Measurements from ENCODE around the gene MCOLN1.

The MCOLN1 gene

GRCh38 chr19:7522072-7522922 is at the start of gene MCOLN1:
Gene MCOLN1 (plus strand): TSS chr19:7522624. CDS start chr19:7522751, 127 bp downstream.
- TF ChIP-seq, protein P1, sequence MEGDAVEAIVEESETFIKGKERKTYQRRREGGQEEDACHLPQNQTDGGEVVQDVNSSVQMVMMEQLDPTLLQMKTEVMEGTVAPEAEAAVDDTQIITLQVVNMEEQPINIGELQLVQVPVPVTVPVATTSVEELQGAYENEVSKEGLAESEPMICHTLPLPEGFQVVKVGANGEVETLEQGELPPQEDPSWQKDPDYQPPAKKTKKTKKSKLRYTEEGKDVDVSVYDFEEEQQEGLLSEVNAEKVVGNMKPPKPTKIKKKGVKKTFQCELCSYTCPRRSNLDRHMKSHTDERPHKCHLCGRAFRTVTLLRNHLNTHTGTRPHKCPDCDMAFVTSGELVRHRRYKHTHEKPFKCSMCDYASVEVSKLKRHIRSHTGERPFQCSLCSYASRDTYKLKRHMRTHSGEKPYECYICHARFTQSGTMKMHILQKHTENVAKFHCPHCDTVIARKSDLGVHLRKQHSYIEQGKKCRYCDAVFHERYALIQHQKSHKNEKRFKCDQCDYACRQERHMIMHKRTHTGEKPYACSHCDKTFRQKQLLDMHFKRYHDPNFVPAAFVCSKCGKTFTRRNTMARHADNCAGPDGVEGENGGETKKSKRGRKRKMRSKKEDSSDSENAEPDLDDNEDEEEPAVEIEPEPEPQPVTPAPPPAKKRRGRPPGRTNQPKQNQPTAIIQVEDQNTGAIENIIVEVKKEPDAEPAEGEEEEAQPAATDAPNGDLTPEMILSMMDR (IDR thresholded peaks at IDR 0.05; ENCODE audit: borderline replicate concordance, control extremely low read depth, extremely low read depth, insufficient read depth, missing control alignments): no peak

DNA sequence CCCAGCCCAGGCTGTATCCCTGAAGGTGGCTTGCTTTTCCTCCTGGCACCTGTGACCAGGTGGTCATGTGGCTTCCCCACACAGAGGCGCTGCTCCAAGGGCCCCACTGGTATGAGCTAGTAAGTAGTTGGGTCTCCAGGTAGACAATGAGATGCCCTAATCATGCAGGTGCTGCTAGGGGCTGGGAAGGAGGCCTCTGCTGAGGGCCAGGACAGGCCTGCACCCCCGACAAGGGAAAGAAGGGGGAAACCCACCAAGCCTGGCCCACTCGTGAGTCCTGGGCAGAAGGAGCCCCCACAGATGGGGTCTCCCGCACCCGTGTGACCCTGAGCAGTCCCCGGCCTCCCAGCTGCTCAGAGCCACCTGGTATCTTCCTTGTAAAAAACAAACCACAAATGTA is 46.8 kb upstream of the MCOLN1 start:
- TF ChIP-seq, protein P1 (IDR thresholded peaks at IDR 0.05; ENCODE audit: borderline replicate concordance, control extremely low read depth, extremely low read depth, insufficient read depth, missing control alignments): no peak
- no peak for DNase-seq (ENCODE audit: low spot score)
- in situ Hi-C loops (cut with MboI; ENCODE audit: low sequenced_read_pairs, unreplicated experiment): no loop called here

More at GRCh38 chr19:7522072-7522922, at the start of gene MCOLN1:
- in situ Hi-C loops (cut with MboI; ENCODE audit: low sequenced_read_pairs, unreplicated experiment): no loop called here
- DNase-seq (ENCODE audit: low spot score): peak; percentile 100

DNA sequence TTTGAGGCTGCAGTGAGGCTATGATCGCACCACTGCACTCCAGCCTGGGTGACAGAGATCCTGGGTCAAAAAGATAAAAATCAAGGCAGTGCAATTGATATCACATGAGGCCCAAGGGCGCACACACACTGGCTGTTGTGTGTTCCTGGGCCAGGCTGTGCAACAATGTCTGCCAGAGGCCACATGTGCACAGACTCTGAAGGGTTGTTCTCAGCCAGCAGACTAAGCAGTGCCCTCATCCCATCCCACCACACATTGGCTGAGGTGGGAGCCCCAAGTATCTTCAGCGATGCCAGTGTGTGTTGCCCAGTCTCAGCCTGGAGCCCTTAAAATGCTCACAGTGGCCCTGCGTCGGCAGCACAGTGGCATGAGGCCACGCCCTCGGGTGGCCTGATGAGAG is 46.2 kb upstream of the MCOLN1 start:
- DNase-seq (ENCODE audit: low spot score): no peak
- in situ Hi-C loops (cut with MboI; ENCODE audit: low sequenced_read_pairs, unreplicated experiment): no loop called here
- TF ChIP-seq, protein P1 (IDR thresholded peaks at IDR 0.05; ENCODE audit: borderline replicate concordance, control extremely low read depth, extremely low read depth, insufficient read depth, missing control alignments): no peak

DNA sequence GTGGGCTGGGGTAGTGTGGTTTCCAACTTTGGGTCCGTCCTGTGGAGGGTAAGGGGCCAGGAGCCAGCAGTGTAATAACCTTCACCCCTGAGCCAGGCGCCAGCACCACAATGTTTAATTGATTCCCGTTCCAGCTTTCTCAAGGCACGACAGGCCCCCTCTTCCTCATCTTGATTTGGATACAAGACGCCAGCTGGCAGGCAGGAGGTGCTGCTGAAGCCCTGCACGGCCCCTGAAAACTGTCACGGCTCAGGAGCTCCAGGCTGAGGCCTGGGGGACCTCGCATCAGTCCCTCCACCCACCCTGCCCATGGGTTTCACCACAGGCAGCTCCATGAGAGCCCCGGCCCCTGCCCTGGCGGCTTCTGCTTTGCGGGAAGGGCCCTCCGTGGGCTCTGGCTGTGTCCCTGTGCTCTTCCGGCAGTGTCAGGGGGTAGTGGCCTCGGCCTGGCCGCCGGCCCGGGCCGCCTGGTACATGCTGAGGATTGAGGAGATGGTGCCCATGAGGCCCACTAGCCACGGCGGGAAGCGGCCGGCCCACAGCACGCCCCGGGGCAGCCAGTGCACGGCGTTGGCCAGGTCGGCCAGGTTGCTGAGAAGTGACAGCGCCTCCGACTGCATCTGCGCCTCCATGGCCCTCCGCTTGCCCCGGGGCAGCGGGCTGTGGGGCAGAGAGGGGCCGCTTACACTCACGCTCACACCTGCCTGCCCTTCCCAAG is 45.5 kb upstream of the MCOLN1 start:
- TF ChIP-seq, protein P1 (IDR thresholded peaks at IDR 0.05; ENCODE audit: borderline replicate concordance, control extremely low read depth, extremely low read depth, insufficient read depth, missing control alignments): no peak
- in situ Hi-C loops (cut with MboI; ENCODE audit: low sequenced_read_pairs, unreplicated experiment): no loop called here
- DNase-seq (ENCODE audit: low spot score): no peak

DNA sequence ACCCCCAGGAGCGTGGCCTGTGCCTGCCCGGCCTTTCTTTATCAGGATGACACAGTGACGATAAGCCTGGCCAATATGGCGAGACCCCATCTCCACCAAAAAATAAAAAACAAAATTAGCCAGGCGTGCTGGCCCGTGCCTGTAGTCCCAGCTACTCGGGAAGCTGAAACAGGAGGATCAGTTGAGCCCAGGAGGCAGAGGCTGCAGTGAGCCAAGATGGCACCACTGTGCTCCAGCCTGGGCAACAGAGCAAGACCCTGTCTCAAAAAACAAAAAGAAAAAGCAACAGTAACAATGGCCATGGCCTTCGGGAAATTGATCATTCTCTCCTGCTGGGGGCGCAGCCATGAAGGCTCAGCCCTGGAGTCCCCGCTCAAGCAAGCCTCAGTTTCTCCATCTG is 44.7 kb upstream of the MCOLN1 start:
- no peak for DNase-seq (ENCODE audit: low spot score)
- TF ChIP-seq, protein P1 (IDR thresholded peaks at IDR 0.05; ENCODE audit: borderline replicate concordance, control extremely low read depth, extremely low read depth, insufficient read depth, missing control alignments): no peak
- in situ Hi-C loops (cut with MboI; ENCODE audit: low sequenced_read_pairs, unreplicated experiment): no loop called here

DNA sequence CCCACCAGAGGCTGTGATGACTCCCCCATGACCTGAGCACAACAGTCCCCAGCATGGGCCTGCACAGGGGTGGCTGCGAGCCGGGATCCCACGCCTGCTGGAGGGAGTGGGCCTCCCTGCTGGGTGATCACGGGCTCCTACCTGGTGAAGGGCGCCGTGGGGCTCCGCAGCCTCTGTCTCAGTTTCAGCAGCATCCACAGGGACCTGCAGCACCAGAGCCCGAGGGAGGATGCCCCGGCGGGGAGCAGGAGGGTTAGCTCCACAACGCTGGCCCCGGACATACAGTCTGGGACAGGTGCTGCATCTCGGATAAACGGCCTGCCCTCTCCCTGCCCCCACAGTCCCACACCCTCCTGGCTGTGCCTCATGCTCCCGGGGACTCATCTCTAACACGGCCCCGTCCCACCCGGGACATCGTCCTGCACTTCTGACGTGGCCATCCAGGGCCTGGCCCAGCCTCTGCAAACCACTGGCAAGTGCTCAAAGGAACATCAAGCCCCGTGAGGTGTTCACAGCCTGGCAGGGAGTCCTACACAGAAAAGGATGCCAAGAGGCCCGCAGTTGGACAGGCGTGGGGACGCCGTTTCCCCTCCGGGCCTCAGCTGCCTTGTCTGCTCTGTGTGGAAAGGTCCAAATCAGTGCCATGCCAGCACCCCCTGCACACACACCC is 44.1 kb upstream of the MCOLN1 start:
- in situ Hi-C loops (cut with MboI; ENCODE audit: low sequenced_read_pairs, unreplicated experiment): no loop called here
- DNase-seq (ENCODE audit: low spot score): no peak
- TF ChIP-seq, protein P1 (IDR thresholded peaks at IDR 0.05; ENCODE audit: borderline replicate concordance, control extremely low read depth, extremely low read depth, insufficient read depth, missing control alignments): no peak
